SK-N-SH treated with all-trans-retinoic acid at 6 μM for 48 hours (cell line): ENCODE data around the gene SNED1.

Experiments
- ARNTL ChIP-seq: fragments of 450-650 bp; formaldehyde crosslinking; IDR thresholded peaks from 2 replicates; pipeline ENCODE4 v1.5.0; 2020; ENCODE audit warnings: low read depth, mild to moderate bottlenecking, moderate library complexity, borderline replicate concordance
- BACH2 ChIP-seq: fragments of 250-450 bp; sonication (Bioruptor Pico); IDR thresholded peaks from 2 replicates; pipeline ENCODE4 v1.9.0; 2021; ENCODE audit warnings: mild to moderate bottlenecking, borderline replicate concordance
- RARB ChIP-seq: fragments of 250-450 bp; sonication (Bioruptor Pico); IDR thresholded peaks from 2 replicates; pipeline ENCODE4 v1.8.0; 2021; ENCODE audit warnings: mild to moderate bottlenecking, moderate library complexity
- SNAI2 ChIP-seq: fragments of 250-450 bp; sonication (Bioruptor Pico); IDR thresholded peaks from 2 replicates; pipeline ENCODE4 v1.5.0; 2020; ENCODE audit warnings: mild to moderate bottlenecking, moderate library complexity
- TCF4 ChIP-seq: fragments of 250-450 bp; sonication (Bioruptor Pico); IDR thresholded peaks from 2 replicates; pipeline ENCODE4 v1.8.0; 2021; ENCODE audit warnings: mild to moderate bottlenecking, moderate library complexity, borderline replicate concordance
- ZFP3 ChIP-seq: fragments of 250-450 bp; sonication (Bioruptor Pico); IDR thresholded peaks from 2 replicates; pipeline ENCODE4 v1.5.0; 2020; ENCODE audit warnings: mild to moderate bottlenecking, moderate library complexity
- ZFP30 ChIP-seq: fragments of 450-650 bp; formaldehyde crosslinking; IDR thresholded peaks from 2 replicates; pipeline ENCODE4 v1.5.0; 2022; ENCODE audit warnings: mild to moderate bottlenecking, moderate library complexity
- ZNF70 ChIP-seq: fragments of 450-650 bp; formaldehyde crosslinking; IDR thresholded peaks from 2 replicates; pipeline ENCODE4 v1.5.0; 2020; ENCODE audit warnings: mild to moderate bottlenecking, moderate library complexity
- ZNF8 ChIP-seq: fragments of 450-650 bp; formaldehyde crosslinking; IDR thresholded peaks from 2 replicates; pipeline ENCODE4 v1.5.0; 2020; ENCODE audit warnings: mild to moderate bottlenecking, moderate library complexity
- TF ChIP-seq, protein P1 (sequence below): fragments of 250-450 bp; sonication (Bioruptor Pico); IDR thresholded peaks from 2 replicates; pipeline ENCODE4 v1.8.0; 2020; ENCODE audit warnings: mild to moderate bottlenecking, moderate library complexity, borderline replicate concordance
- TF ChIP-seq, protein P2 (sequence below): fragments of 250-450 bp; sonication (Bioruptor Pico); IDR thresholded peaks from 2 replicates; pipeline ENCODE4 v1.5.1; 2021; ENCODE audit warnings: mild to moderate bottlenecking, moderate library complexity

DNA sequence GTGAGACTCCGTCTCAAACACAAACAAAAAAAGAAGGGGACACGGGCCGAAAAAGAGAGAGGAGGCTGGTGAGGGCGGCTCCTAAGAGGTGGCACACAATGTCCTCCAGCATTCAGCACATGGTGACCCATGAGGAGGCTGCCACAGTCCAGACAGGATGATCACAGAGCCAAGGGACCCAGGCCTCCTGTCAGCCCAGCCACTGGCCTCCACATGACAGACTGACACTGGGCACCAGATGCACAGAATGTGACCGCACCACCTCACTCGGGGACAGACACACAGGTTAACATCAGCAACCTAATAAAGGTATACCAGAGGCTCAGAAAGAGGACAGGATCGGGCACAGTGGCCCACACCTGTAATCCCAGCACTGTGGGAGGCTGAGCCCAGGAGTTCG, 129.8 kb downstream of the SNED1 start:
- TF ChIP-seq, protein P1, sequence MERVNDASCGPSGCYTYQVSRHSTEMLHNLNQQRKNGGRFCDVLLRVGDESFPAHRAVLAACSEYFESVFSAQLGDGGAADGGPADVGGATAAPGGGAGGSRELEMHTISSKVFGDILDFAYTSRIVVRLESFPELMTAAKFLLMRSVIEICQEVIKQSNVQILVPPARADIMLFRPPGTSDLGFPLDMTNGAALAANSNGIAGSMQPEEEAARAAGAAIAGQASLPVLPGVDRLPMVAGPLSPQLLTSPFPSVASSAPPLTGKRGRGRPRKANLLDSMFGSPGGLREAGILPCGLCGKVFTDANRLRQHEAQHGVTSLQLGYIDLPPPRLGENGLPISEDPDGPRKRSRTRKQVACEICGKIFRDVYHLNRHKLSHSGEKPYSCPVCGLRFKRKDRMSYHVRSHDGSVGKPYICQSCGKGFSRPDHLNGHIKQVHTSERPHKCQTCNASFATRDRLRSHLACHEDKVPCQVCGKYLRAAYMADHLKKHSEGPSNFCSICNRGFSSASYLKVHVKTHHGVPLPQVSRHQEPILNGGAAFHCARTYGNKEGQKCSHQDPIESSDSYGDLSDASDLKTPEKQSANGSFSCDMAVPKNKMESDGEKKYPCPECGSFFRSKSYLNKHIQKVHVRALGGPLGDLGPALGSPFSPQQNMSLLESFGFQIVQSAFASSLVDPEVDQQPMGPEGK (CRISPR knock-in tag) = no peak
- TF ChIP-seq ZNF70 (CRISPR knock-in tag) = no peak
- TF ChIP-seq ZFP30 (CRISPR knock-in tag) = no peak
- TF ChIP-seq ZNF8 (CRISPR knock-in tag) = no peak
- TF ChIP-seq, protein P2, sequence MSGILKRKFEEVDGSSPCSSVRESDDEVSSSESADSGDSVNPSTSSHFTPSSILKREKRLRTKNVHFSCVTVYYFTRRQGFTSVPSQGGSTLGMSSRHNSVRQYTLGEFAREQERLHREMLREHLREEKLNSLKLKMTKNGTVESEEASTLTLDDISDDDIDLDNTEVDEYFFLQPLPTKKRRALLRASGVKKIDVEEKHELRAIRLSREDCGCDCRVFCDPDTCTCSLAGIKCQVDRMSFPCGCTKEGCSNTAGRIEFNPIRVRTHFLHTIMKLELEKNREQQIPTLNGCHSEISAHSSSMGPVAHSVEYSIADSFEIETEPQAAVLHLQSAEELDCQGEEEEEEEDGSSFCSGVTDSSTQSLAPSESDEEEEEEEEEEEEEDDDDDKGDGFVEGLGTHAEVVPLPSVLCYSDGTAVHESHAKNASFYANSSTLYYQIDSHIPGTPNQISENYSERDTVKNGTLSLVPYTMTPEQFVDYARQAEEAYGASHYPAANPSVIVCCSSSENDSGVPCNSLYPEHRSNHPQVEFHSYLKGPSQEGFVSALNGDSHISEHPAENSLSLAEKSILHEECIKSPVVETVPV (CRISPR knock-in tag) = no peak
- TF ChIP-seq RARB (CRISPR knock-in tag) = no peak
- no peak for TF ChIP-seq SNAI2 (CRISPR knock-in tag)
- no peak for TF ChIP-seq BACH2
- TF ChIP-seq TCF4 (CRISPR knock-in tag) = no peak
- TF ChIP-seq ZFP3 (CRISPR knock-in tag) = no peak
- no peak for TF ChIP-seq ARNTL (CRISPR knock-in tag)
